Naive B cell (primary cell): ENCODE results near the gene TDRD1. TPM values are rescaled to one million over a fixed set of nuclear protein-coding genes. Genes with fewer than 3 reads are reported as not detected.
"Not testable (repeated sequence)": the region's sequence is repeated elsewhere in the genome, so short reads cannot be mapped to it uniquely, and the experiment has no call there.

Source experiments
- ATAC-seq, 2 donors: fragments of 150-1000 bp; cut with Tn5 transposase; 2 replicates each; pipeline ENCODE4 v1.10.0; 2021; ENCODE audit warnings: low read depth in 2 of 2, mild to moderate bottlenecking in 2 of 2, moderate library complexity in 2 of 2
- DNase-seq: peaks from one replicate; pipeline ENCODE4 v3.0.0; 2022
- H3K27ac Mint-ChIP-seq, 6 donors: one replicate each; pipeline ENCODE4 v1.8.0; 2020 to 2022; ENCODE audit warnings: mild to moderate bottlenecking in 6 of 6, mixed read lengths in 6 of 6, moderate library complexity in 5 of 6, inconsistent platforms in 2 of 6
- H3K27me3 Mint-ChIP-seq, 3 donors: one replicate each; pipeline ENCODE4 v1.8.0; 2021 to 2022; ENCODE audit warnings: mixed read lengths in 3 of 3, mild to moderate bottlenecking in 1 of 3
- H3K36me3 Mint-ChIP-seq, 2 donors: one replicate each; pipeline ENCODE4 v1.8.0; 2020 to 2022; ENCODE audit warnings: mixed read lengths in 2 of 2, inconsistent platforms in 1 of 2, mild to moderate bottlenecking in 1 of 2
- H3K4me1 Mint-ChIP-seq, 3 donors: one replicate each; pipeline ENCODE4 v1.8.0; 2020 to 2022; ENCODE audit warnings: mixed read lengths in 3 of 3, inconsistent platforms in 1 of 3, mild to moderate bottlenecking in 1 of 3, moderate library complexity in 1 of 3
- H3K4me3 Mint-ChIP-seq, 8 donors: one replicate each; pipeline ENCODE4 v1.8.0; 2020 to 2022; ENCODE audit warnings: mild to moderate bottlenecking in 8 of 8, mixed read lengths in 8 of 8, moderate library complexity in 8 of 8, inconsistent platforms in 2 of 8
- H3K9me3 Mint-ChIP-seq, 7 donors: one replicate each; pipeline ENCODE4 v1.8.0; 2020 to 2022; ENCODE audit warnings: mixed read lengths in 7 of 7, mild to moderate bottlenecking in 5 of 7, inconsistent platforms in 2 of 7, moderate library complexity in 1 of 7
- polyA plus RNA-seq, 6 donors: library from polyadenylated mRNA; unstranded; fragments of 300-500 nt; fragmentation: Illumina TruSeq; gene quantifications; one replicate each; pipeline ENCODE4 v1.2.3, GENCODE V29; 2021; ENCODE audit warnings: low read depth in 6 of 6

Gene TDRD1, protein sequence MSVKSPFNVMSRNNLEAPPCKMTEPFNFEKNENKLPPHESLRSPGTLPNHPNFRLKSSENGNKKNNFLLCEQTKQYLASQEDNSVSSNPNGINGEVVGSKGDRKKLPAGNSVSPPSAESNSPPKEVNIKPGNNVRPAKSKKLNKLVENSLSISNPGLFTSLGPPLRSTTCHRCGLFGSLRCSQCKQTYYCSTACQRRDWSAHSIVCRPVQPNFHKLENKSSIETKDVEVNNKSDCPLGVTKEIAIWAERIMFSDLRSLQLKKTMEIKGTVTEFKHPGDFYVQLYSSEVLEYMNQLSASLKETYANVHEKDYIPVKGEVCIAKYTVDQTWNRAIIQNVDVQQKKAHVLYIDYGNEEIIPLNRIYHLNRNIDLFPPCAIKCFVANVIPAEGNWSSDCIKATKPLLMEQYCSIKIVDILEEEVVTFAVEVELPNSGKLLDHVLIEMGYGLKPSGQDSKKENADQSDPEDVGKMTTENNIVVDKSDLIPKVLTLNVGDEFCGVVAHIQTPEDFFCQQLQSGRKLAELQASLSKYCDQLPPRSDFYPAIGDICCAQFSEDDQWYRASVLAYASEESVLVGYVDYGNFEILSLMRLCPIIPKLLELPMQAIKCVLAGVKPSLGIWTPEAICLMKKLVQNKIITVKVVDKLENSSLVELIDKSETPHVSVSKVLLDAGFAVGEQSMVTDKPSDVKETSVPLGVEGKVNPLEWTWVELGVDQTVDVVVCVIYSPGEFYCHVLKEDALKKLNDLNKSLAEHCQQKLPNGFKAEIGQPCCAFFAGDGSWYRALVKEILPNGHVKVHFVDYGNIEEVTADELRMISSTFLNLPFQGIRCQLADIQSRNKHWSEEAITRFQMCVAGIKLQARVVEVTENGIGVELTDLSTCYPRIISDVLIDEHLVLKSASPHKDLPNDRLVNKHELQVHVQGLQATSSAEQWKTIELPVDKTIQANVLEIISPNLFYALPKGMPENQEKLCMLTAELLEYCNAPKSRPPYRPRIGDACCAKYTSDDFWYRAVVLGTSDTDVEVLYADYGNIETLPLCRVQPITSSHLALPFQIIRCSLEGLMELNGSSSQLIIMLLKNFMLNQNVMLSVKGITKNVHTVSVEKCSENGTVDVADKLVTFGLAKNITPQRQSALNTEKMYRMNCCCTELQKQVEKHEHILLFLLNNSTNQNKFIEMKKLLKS
- under 1 TPM in 1 of 6 donors, not detected in 5; 0.75 TPM for polyA plus RNA-seq

DNA sequence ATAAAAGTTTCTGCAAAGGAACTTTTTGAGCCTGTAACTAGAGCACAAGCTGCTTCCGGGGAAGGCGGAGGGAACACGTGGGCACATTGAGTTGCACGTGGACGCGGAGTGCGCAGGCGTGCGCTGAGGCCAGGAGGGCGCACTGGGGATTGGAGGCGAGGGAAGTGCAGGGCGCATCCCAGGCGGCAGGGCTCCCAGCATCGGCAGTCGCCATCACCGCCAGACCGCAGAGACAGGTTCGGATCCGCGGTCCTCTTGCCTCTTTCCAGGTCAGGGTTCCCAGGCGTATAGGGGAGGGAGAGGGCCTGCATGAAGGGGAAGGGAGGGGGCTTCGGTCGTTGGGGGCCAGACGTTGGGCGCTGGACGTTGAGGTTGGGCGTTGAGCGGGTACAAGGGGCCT is at the start of gene TDRD1:
Gene TDRD1, plus strand, starts transcription at position 206 of the 400 bp plus-strand sequence. CDS start 8,479 bp downstream, outside the sequence.
- no peak for ATAC-seq
- H3K27me3 Mint-ChIP-seq = peaks cover 0 to 7% (median 0%) of the 10 kb centered on the region in 3 donors
- DNase-seq = no peak
- H3K9me3 Mint-ChIP-seq = no peaks in the 10 kb centered on the region
- H3K4me1 Mint-ChIP-seq = peaks cover 6 to 8% (median 6%) of the 10 kb centered on the region in 3 donors
- peak within 1 kb of the TSS in 3 of 8 donors; percentile 35 to 66 (median 42) for H3K4me3 Mint-ChIP-seq
- peak within 1 kb of the TSS in 2 of 6 donors; percentile 38 to 61 for H3K27ac Mint-ChIP-seq
- H3K36me3 Mint-ChIP-seq = no peaks in the 10 kb centered on the region

GRCh38 chr10:114131094-114131493 is 48.1 kb upstream of the TDRD1 start:
- H3K4me3 Mint-ChIP-seq = peak overlapping the region in 5 of 8 donors; percentile 7 to 62 (median 35)
- peaks cover 12 to 16% (median 13%) of the 10 kb centered on the region in 3 donors for H3K4me1 Mint-ChIP-seq
- peaks cover 36 to 39% of the 10 kb centered on the region in 2 donors for H3K36me3 Mint-ChIP-seq
- H3K27me3 Mint-ChIP-seq = no peaks in the 10 kb centered on the region
- ATAC-seq = peak; percentile 98
- peak overlapping the region in 5 of 6 donors; percentile 1 to 87 (median 28) for H3K27ac Mint-ChIP-seq
- DNase-seq = peak; percentile 51
- H3K9me3 Mint-ChIP-seq = no peaks in the 10 kb centered on the region

DNA sequence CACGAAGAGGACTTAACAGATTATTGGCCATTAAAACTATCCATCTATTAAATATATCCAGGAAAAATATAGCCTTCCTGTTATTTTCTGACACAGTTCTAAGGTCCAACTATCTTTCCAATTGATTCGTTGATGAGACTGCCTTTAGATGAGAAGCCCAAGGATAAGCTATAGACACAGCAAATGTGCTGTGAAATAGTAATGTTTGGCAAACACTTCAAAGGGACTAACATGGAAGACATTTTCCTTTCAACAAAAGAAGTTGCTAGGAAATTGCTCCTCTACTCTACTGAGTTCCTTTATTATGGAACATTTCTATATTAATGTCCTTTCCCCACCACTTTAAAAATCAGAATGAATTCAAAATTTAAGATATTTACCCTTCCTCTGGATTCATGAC is 43.7 kb upstream of the TDRD1 start:
- peaks cover 27 to 29% of the 10 kb centered on the region in 2 donors for H3K36me3 Mint-ChIP-seq
- no peak overlapping the region for H3K4me3 Mint-ChIP-seq
- no peak for DNase-seq
- no peaks in the 10 kb centered on the region for H3K9me3 Mint-ChIP-seq
- H3K27ac Mint-ChIP-seq = peak overlapping the region in 2 of 6 donors; percentile 38 to 78
- no peaks in the 10 kb centered on the region for H3K27me3 Mint-ChIP-seq
- ATAC-seq = no peak
- H3K4me1 Mint-ChIP-seq = peaks cover 12 to 13% (median 13%) of the 10 kb centered on the region in 3 donors

DNA sequence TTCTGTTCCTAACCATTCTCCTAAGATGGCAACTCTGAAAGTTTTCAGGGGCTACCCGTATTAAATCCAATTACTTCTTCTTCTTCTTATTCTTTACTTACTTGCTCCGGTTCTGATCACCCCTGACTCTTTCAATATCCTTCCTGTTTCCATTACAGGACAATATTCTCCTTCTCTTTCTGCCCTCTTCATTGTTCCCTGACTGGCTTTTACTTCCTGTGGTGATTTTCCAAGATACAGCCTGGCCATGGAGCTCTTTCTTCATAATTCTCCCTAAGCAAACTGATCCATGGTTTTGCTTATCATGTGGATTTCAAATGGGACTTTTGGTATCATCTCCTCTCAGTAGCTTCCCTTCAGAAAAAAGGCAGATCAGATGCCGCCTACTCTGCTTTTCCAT is 40.6 kb upstream of the TDRD1 start:
- Mint-ChIP-seq H3K36me3 (peaks cover 30 to 33% of the 10 kb centered on the region in 2 donors), H3K27ac (peak overlapping the region in 1 of 6 donors; percentile 65), H3K4me3 (no peak overlapping the region), H3K4me1 (peaks cover 0 to 5% (median under 1%) of the 10 kb centered on the region in 3 donors), H3K9me3 (no peaks in the 10 kb centered on the region), H3K27me3 (no peaks in the 10 kb centered on the region)
- DNase-seq (no peak), ATAC-seq (no peak)

- H3K27me3 Mint-ChIP-seq = no peaks in the 10 kb centered on the region
- DNase-seq = no peak
- H3K27ac Mint-ChIP-seq = no peak overlapping the region
- H3K4me3 Mint-ChIP-seq = no peak overlapping the region
- no peaks in the 10 kb centered on the region for H3K9me3 Mint-ChIP-seq
- ATAC-seq = no peak
- peaks cover 28 to 37% of the 10 kb centered on the region in 2 donors for H3K36me3 Mint-ChIP-seq
- H3K4me1 Mint-ChIP-seq = peaks cover 0 to 5% (median 0%) of the 10 kb centered on the region in 3 donors
Observed at GRCh38 chr10:114140036-114140435, 39.1 kb upstream of the TDRD1 start.

GRCh38 chr10:114140827-114141226 is 38.3 kb upstream of the TDRD1 start:
- DNase-seq, ATAC-seq, H3K27me3 Mint-ChIP-seq, H3K9me3 Mint-ChIP-seq, H3K4me3 Mint-ChIP-seq, H3K4me1 Mint-ChIP-seq: not testable (repeated sequence)
- H3K36me3 Mint-ChIP-seq = peaks cover 33 to 35% of the 10 kb centered on the region in 2 donors
- peak overlapping the region in 1 of 6 donors; percentile 86 for H3K27ac Mint-ChIP-seq

- no peak overlapping the region for H3K4me3 Mint-ChIP-seq
- H3K27ac Mint-ChIP-seq = no peak overlapping the region
Observed at GRCh38 chr10:114142018-114142417, 37.1 kb upstream of the TDRD1 start.

GRCh38 chr10:114143160-114143559 is 36.0 kb upstream of the TDRD1 start:
- Mint-ChIP-seq H3K4me3 (no peak overlapping the region), H3K27ac (peak overlapping the region in 2 of 6 donors; percentile 22 to 33), H3K27me3 (no peaks in the 10 kb centered on the region), H3K9me3 (no peaks in the 10 kb centered on the region), H3K4me1 (no peaks in the 10 kb centered on the region), H3K36me3 (peaks cover 42 to 46% of the 10 kb centered on the region in 2 donors)
- DNase-seq = no peak
- ATAC-seq = no peak

More at GRCh38 chr10:114142018-114142417, 37.1 kb upstream of the TDRD1 start:
- Mint-ChIP-seq H3K27me3 (no peaks in the 10 kb centered on the region), H3K9me3 (no peaks in the 10 kb centered on the region), H3K4me1 (peaks cover 0 to 3% (median 0%) of the 10 kb centered on the region in 3 donors), H3K36me3 (peaks cover 35% of the 10 kb centered on the region in 2 donors)
- DNase-seq (no peak), ATAC-seq (no peak)

GRCh38 chr10:114149476-114149875 is 29.7 kb upstream of the TDRD1 start:
- DNase-seq, H3K4me3 Mint-ChIP-seq, ATAC-seq, H3K4me1 Mint-ChIP-seq, H3K9me3 Mint-ChIP-seq, H3K27me3 Mint-ChIP-seq: not testable (repeated sequence)
- H3K27ac Mint-ChIP-seq = peak overlapping the region in 1 of 6 donors; percentile 24
- H3K36me3 Mint-ChIP-seq = peaks cover 38 to 48% of the 10 kb centered on the region in 2 donors

GRCh38 chr10:114151486-114151885 is 27.7 kb upstream of the TDRD1 start:
- no peak overlapping the region for H3K4me3 Mint-ChIP-seq
- no peak for ATAC-seq
- no peak for DNase-seq
- H3K27me3 Mint-ChIP-seq = no peaks in the 10 kb centered on the region
- no peak overlapping the region for H3K27ac Mint-ChIP-seq
- peaks cover 0 to 3% (median 0%) of the 10 kb centered on the region in 7 donors for H3K9me3 Mint-ChIP-seq
- H3K4me1 Mint-ChIP-seq = peaks cover 0 to 10% (median 4%) of the 10 kb centered on the region in 3 donors
- H3K36me3 Mint-ChIP-seq = peaks cover 36 to 37% of the 10 kb centered on the region in 2 donors

GRCh38 chr10:114151892-114152291 is 27.3 kb upstream of the TDRD1 start:
- ATAC-seq = no peak
- Mint-ChIP-seq H3K27me3 (no peaks in the 10 kb centered on the region), H3K4me1 (peaks cover 0 to 10% (median 4%) of the 10 kb centered on the region in 3 donors), H3K36me3 (peaks cover 36 to 37% of the 10 kb centered on the region in 2 donors), H3K27ac (no peak overlapping the region), H3K4me3 (no peak overlapping the region), H3K9me3 (peaks cover 0 to 3% (median 0%) of the 10 kb centered on the region in 7 donors)
- DNase-seq = no peak

DNA sequence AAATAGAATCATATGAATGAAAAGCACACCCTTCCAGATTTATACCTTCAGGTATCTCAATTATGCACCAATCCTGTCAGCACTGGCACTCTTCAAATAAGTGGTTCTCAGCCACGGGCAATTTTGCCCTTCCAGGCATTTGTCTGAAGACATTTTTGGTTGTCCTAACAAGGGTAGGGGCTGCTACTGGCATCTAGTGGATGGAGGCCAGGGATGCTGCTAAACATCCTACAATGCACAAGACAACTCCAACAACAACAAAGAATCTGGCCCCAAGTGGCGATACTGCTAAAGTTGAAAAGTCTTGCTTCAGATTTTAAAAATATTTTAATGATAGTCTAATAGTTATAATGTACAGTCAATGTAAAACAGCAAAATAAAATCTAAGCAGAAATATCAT is 21.2 kb upstream of the TDRD1 start:
- Mint-ChIP-seq H3K4me1 (peaks cover 0 to 22% (median 6%) of the 10 kb centered on the region in 3 donors), H3K27ac (no peak overlapping the region), H3K9me3 (peaks cover 0 to 3% (median 0%) of the 10 kb centered on the region in 7 donors), H3K4me3 (no peak overlapping the region), H3K27me3 (no peaks in the 10 kb centered on the region), H3K36me3 (peaks cover 12 to 21% of the 10 kb centered on the region in 2 donors)
- no peak for DNase-seq
- no peak for ATAC-seq

GRCh38 chr10:114163062-114163461 is 16.1 kb upstream of the TDRD1 start:
- DNase-seq = no peak
- no peak for ATAC-seq
- Mint-ChIP-seq H3K4me3 (no peak overlapping the region), H3K36me3 (peaks cover 19 to 29% of the 10 kb centered on the region in 2 donors), H3K4me1 (peaks cover 8 to 40% (median 25%) of the 10 kb centered on the region in 3 donors), H3K27me3 (no peaks in the 10 kb centered on the region), H3K27ac (peak overlapping the region in 2 of 6 donors; percentile 56 to 66), H3K9me3 (no peaks in the 10 kb centered on the region)
